Renal pelvis (tissue), 4 donors: Measurements from ENCODE around the gene ANO1. TPM values are rescaled to one million over a fixed set of nuclear protein-coding genes. Genes with fewer than 3 reads are reported as not detected.

Experiments used
- DNase-seq: peaks from one replicate; pipeline ENCODE4 v3.0.0-alpha.2; 2013
- polyA plus RNA-seq, 3 donors: library from polyadenylated mRNA; unstranded; fragments of 120-200 nt; gene quantifications; one replicate each; pipeline ENCODE4 v1.2.1, GENCODE V29; 2013; ENCODE audit not compliant: insufficient read length in 3 of 3

The ANO1 gene
- polyA plus RNA-seq, 3 donors, result 13.1 to 16.8 (median 15.2) TPM

- DNase-seq, result no peak
Observed at GRCh38 chr11:70049045-70049444, 29.1 kb upstream of the ANO1 start.

DNA sequence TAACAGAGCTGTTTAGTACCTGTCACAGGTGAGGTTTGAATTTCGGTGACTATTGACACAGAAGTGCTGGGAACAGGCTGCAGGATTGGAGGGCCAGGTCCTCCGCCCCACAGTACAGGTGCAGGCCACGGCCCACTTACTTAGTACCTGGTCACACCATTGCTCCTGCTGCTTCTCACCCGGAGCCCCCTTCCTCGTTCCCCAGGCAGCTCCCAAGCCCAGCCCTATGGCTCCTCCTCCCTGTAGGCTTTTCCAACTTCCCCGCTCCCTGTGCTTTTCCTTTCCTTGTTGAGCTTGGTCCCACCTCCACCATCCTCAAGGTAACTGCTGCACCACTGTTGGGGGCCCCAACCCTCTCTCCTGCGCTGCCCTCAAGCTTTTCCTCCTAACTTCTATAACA lies 27.9 kb upstream of the ANO1 start:
- no peak for DNase-seq

- no peak for DNase-seq
Observed at GRCh38 chr11:70054004-70054403, 24.1 kb upstream of the ANO1 start.

DNA sequence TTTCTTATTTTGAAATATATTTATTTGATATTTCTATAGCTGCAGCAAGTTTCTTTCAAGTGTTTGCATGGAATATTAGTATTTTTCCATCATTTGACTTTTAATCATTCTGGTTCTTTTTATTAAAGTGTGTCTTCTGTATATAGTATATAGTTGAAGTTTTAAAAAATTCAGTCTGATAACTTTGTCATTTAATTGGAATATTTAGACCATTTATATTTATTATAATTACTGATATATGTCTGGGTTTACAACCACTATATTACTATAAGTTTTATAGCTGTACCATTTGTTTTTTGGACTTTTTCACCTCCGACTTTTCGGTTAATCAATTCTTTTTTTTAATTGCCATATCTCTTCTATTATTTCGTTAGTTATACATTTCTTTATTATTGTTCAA lies 22.7 kb upstream of the ANO1 start:
- no peak for DNase-seq

DNA sequence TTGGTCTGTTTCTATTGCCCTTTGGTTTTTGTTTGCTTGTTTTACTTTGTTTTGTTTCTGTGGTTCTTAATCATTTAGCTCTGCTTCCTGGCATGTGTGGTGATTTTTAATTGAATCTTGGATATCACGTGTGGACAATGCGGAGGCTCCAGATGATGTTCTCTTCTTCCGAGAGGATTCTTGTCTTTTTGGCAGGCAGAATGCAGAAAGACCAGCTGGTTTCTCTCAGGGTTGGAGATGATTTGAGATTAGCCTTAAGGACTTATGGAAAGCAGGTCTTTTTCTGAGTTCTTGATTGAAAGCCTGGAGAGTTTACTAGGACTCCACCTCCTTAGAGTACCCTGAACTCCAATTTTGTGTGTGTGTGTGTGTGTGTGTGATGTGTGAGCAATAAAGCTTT lies 21.0 kb upstream of the ANO1 start:
- DNase-seq, result no peak

DNA sequence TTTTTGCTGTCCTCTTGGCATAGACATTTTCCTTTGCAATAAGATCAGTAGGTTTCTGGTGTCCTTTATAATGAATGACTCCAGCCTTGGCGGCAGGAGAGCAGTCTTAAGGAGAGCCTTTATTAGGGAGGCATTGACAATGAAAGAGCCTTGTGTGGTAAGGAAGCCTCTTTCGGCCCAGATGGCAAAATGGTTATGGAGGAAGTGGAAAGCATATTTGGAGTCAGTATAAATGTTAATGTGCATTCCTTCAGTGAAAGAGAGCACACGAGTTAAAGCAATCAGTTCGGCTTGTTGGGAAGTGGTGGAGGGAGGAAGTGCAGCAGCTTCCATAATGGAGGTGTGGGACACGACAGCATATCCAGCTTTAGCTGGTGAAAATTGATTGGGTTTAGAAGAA lies 18.1 kb upstream of the ANO1 start:
- DNase-seq, result no peak

- no peak for DNase-seq
Observed at GRCh38 chr11:70060611-70061293, 17.4 kb upstream of the ANO1 start.

- DNase-seq, result no peak
Observed at GRCh38 chr11:70061734-70062133, 16.4 kb upstream of the ANO1 start.

- no peak for DNase-seq
Observed at GRCh38 chr11:70063121-70063520, 15.0 kb upstream of the ANO1 start.

GRCh38 chr11:70063555-70063954 lies 14.6 kb upstream of the ANO1 start:
- no peak for DNase-seq

- DNase-seq, result no peak
Observed at GRCh38 chr11:70064008-70064725, 13.9 kb upstream of the ANO1 start.

DNA sequence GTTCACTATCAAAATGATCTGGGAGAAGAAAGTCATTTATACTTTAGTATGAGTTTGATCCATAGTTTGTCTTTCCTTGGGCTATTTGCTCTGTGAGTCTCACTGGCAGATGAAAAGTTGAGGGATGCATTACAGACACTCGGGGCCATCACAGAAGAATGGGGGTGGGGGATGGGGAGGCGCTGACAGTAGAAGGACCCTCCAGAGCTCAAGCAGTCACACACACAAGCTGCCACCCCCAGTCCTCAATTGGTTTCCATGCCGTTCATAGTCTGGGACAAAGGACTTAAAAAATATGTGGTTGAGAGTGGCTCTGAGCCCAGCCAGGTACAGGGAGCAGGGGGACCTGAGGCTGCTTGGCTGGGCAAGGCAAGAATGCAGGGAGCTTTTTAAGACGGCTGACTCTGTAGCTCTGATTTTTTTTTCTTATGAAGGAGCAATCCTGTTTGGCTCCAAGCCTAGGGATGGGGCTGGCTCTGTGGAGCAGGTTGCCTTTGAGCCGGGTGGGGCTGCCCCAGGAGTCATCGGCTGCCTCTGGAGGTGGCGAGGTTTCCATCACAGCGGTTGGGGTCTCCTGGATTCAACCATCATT lies 13.3 kb upstream of the ANO1 start:
- no peak for DNase-seq

GRCh38 chr11:70065318-70066135 lies 12.6 kb upstream of the ANO1 start:
- no peak for DNase-seq

- no peak for DNase-seq
Observed at GRCh38 chr11:70066136-70066520, 12.0 kb upstream of the ANO1 start.

DNA sequence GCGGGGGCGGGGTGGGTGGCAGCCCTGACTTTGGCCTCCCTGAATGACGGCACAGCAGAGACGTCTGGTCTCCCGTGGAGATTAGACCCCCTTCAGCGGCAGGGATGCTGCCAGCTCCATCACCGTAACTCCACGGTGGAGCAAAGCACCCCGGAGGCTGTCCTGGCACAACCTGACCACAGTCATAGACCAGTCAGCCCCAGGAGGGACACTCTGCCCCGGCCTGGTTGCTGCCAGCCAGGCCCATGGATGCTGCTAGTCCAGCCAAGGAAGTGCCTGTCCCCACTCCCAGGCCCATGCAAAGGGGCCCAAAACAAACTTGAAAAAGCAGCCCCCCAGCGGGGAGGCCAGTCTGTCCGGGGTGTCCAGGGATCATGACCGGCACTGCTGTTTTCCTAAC lies 11.5 kb upstream of the ANO1 start:
- DNase-seq, result no peak

DNA sequence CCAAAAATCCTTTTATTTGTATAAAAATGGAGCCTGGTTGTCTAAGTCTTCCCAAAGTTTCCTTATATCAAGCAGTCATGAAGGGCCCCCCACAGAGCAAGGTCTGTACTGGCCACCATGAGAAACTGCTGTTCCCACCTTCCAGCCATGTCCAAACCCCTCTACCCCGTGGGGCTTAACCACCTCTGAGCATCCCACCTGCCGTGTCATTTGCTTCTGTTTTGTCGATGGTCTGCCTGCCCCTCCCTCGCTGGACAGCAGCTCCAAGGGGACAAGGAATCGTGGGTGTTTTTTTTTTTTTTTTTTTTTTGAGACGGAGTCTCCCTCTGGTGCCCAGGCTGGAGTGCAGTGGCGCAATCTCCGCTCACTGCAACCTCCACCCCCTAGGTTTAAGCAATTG lies 11.1 kb upstream of the ANO1 start:
- DNase-seq, result no peak

GRCh38 chr11:70067591-70068341 lies 10.4 kb upstream of the ANO1 start:
- peak; percentile 48 for DNase-seq

GRCh38 chr11:70068345-70068744 lies 9.8 kb upstream of the ANO1 start:
- no peak for DNase-seq

GRCh38 chr11:70068950-70069349 lies 9.2 kb upstream of the ANO1 start:
- DNase-seq, result no peak

- no peak for DNase-seq
Observed at GRCh38 chr11:70070706-70071105, 7.4 kb upstream of the ANO1 start.

GRCh38 chr11:70071996-70072395 lies 6.1 kb upstream of the ANO1 start:
- DNase-seq, result no peak

DNA sequence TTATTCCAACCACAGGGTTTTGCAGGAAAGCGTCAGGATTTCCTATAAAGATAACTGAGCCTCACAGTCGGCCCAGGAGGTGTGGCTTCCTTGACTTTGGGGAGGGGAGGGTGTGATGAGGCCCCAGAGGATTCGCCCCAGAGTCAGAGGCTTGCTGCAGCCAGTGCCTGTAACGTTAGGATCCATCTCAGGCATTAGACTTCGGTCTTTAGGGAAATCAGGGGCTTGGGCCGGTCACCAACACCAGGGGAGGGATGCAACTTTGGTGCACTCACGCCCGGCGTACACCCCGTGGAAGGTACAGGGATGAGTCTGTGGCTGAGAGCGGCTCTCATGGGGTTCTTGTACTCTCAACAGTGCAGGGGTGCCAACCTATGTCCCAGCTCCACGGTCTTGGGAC lies 5.7 kb upstream of the ANO1 start:
- DNase-seq, result no peak
